Breast epithelium (tissue), 3 donors: ENCODE data around the gene TMCO5A.

ENCODE experiments used
- POLR2AphosphoS5 ChIP-seq, 3 donors: sonication (generic); formaldehyde crosslinking; IDR thresholded peaks; one replicate each; pipeline ENCODE4 v1.6.1; 2017; ENCODE audit warnings: antibody characterized with exemption in 3 of 3
- TF ChIP-seq, protein P1 (sequence below), 3 donors: fragments of 450-650 bp; IDR thresholded peaks; one replicate each; pipeline ENCODE4 v1.5.1; 2016 to 2017; ENCODE audit warnings: antibody characterized with exemption in 3 of 3, mild to moderate bottlenecking in 3 of 3, moderate library complexity in 3 of 3

DNA sequence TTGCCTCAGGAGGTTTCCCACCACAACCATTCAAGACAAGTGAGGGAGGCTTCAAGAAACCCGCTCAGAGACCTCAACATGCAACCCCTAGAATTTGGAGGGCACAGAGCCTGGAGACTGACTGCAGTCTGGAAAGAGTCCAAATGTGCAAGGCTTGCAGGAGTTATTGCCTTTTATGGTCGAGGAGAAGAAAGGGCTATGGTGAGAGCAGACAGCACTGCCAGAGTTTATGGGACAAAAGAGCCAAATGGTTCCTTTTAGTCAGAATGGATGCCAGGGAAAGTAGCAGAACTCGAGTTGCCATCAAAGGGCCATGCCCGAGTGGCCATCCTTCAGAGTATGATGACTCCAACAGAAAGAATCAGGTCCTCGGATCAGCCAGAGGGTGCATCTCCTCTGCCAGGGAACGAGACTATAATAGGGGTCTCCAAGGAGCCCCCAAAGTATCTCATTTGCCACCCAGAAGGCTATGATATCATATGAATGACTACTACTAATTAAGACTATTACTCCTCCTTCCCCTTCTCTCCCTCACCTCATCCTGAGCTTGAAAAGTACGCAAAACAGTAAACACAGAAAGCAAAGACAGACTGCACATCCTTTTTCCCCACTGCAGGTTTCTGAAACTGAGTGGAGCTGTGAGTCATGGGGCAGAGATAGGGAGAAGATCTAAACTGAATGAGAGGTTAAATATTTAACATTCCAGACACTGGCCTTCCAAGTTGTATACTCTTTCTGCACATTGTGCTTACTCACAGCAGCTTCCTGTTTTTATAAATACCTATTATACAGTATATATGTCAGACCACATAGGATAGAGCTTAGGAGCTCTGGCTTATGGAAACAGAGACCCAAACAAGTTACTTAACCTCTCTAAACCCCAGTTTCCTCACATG, 33.9 kb upstream of the TMCO5A start:
- TF ChIP-seq, protein P1, sequence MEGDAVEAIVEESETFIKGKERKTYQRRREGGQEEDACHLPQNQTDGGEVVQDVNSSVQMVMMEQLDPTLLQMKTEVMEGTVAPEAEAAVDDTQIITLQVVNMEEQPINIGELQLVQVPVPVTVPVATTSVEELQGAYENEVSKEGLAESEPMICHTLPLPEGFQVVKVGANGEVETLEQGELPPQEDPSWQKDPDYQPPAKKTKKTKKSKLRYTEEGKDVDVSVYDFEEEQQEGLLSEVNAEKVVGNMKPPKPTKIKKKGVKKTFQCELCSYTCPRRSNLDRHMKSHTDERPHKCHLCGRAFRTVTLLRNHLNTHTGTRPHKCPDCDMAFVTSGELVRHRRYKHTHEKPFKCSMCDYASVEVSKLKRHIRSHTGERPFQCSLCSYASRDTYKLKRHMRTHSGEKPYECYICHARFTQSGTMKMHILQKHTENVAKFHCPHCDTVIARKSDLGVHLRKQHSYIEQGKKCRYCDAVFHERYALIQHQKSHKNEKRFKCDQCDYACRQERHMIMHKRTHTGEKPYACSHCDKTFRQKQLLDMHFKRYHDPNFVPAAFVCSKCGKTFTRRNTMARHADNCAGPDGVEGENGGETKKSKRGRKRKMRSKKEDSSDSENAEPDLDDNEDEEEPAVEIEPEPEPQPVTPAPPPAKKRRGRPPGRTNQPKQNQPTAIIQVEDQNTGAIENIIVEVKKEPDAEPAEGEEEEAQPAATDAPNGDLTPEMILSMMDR (IDR thresholded peaks at IDR 0.05): no peak
- no peak for TF ChIP-seq POLR2AphosphoS5 (IDR thresholded peaks at IDR 0.05)
